Progenitor cell of endocrine pancreas (in vitro differentiated cells): ENCODE results near the gene ALDH1A3. TPM values are rescaled to one million over a fixed set of nuclear protein-coding genes. Genes with fewer than 3 reads are reported as not detected.

Experiments used
- DNase-seq: peaks from one replicate; pipeline ENCODE4 v3.0.0; 2021; ENCODE audit warnings: low spot score; ENCODE audit not compliant: unreplicated experiment
- H3K27ac Mint-ChIP-seq: 2 replicates; pipeline ENCODE4 v1.8.0; 2021; ENCODE audit warnings: mild to moderate bottlenecking, moderate library complexity, mixed read lengths
- H3K27me3 Mint-ChIP-seq: 2 replicates; pipeline ENCODE4 v1.8.0; 2021; ENCODE audit warnings: mixed read lengths
- H3K36me3 Mint-ChIP-seq: 2 replicates; pipeline ENCODE4 v1.8.0; 2022; ENCODE audit warnings: mixed read lengths; ENCODE audit not compliant: insufficient read depth
- H3K4me1 Mint-ChIP-seq: 2 replicates; pipeline ENCODE4 v1.8.0; 2021; ENCODE audit warnings: low read depth, mixed read lengths
- H3K4me3 Mint-ChIP-seq: 2 replicates; pipeline ENCODE4 v1.8.0; 2021; ENCODE audit warnings: low read depth, mild to moderate bottlenecking, moderate library complexity, mixed read lengths
- H3K9me3 Mint-ChIP-seq: 2 replicates; pipeline ENCODE4 v1.8.0; 2021; ENCODE audit warnings: low read depth, mixed read lengths
- CTCF ChIP-seq: fragments of 200-600 bp; sonication (generic); IDR thresholded peaks from one replicate; pipeline ENCODE4 v1.5.0; 2021; ENCODE audit warnings: antibody characterized with exemption, mild to moderate bottlenecking; ENCODE audit not compliant: unreplicated experiment
- total RNA-seq: library from RNA; stranded (reverse); gene quantifications from 2 replicates; pipeline ENCODE4 v1.2.1, GENCODE V29; 2021

Gene ALDH1A3
- total RNA-seq, 1 donor from 2014 or later = 0.41 TPM

- no peaks in the 10 kb centered on the region for H3K36me3 Mint-ChIP-seq
- no peak overlapping the region for H3K4me3 Mint-ChIP-seq
- H3K9me3 Mint-ChIP-seq = no peaks in the 10 kb centered on the region
Observed at GRCh38 chr15:100930306-100930848, 50.7 kb downstream of the ALDH1A3 start.

DNA sequence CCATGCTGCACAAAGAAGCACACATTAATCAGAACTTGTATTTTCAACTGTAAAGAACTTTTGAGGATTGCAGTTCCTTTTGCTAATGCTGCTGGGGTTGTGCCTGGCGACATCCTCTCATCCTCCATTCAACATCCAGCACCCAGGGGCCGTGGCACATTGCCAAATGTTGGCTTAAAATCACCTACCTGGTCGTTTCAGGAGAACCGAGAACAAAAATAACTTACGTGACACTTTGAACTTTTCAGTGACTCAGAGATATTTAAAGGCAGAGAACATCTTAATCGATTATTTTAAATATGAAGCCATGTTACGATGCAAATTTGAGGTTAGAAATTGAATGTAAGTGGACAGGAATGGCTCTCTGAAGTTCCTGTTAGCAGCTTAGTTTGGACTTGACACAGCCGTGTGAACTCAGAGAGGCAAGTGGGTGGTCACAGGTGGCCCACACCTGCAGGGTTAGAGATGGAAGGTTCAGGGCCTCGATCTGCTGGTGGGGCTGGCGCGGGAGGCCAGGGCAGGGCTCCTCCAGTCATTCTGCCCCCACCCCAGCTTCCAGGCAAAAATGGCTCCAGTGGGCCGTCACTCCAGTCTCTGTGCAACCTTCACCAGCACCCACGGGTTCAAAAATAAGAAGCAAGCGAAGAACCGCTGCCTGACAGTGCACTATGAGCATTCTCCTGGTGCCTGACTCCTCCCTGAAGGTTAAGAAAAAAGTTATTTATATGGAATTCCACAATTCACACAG lies 51.7 kb downstream of the ALDH1A3 start:
- H3K4me3 Mint-ChIP-seq = no peak overlapping the region
- no peaks in the 10 kb centered on the region for H3K9me3 Mint-ChIP-seq
- H3K4me1 Mint-ChIP-seq = peaks cover 14% of the 10 kb centered on the region
- no peaks in the 10 kb centered on the region for H3K36me3 Mint-ChIP-seq
- peaks cover 17% of the 10 kb centered on the region for H3K27me3 Mint-ChIP-seq
- no peak for DNase-seq
- no peak overlapping the region for H3K27ac Mint-ChIP-seq
- no peak for TF ChIP-seq CTCF

More at GRCh38 chr15:100930306-100930848, 50.7 kb downstream of the ALDH1A3 start:
- H3K4me1 Mint-ChIP-seq = peaks cover 14% of the 10 kb centered on the region
- no peak for DNase-seq
- H3K27ac Mint-ChIP-seq = no peak overlapping the region
- peaks cover 24% of the 10 kb centered on the region for H3K27me3 Mint-ChIP-seq
- no peak for TF ChIP-seq CTCF

- no peak for TF ChIP-seq CTCF
- no peak for DNase-seq
- no peak overlapping the region for H3K4me3 Mint-ChIP-seq
- peaks cover 14% of the 10 kb centered on the region for H3K4me1 Mint-ChIP-seq
- no peaks in the 10 kb centered on the region for H3K9me3 Mint-ChIP-seq
- H3K36me3 Mint-ChIP-seq = no peaks in the 10 kb centered on the region
- no peak overlapping the region for H3K27ac Mint-ChIP-seq
- H3K27me3 Mint-ChIP-seq = peaks cover 14% of the 10 kb centered on the region
Observed at GRCh38 chr15:100932676-100933348, 53.2 kb downstream of the ALDH1A3 start.

- TF ChIP-seq CTCF = no peak
- peaks cover 11% of the 10 kb centered on the region for H3K27me3 Mint-ChIP-seq
- H3K36me3 Mint-ChIP-seq = no peaks in the 10 kb centered on the region
Observed at GRCh38 chr15:100934166-100934565, 54.5 kb downstream of the ALDH1A3 start.

DNA sequence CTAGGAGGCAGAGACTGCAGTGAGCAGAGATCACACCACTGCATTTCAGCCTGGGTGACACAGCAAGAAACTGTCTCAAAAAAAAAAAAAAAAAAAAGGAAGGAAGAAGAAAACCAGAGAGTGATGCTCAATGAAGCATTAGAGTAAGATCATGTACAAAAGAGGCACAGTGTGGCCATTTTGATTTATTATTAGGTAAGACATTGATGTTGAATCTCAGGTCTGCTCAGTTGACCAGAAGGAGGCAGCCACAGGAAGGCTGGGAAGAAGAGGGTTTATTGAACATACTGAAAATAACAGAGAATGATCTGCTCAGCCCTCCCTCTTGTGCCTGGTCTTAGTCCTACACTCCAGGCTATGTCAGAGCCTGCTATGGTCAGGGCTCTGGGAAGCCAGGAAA lies 55.1 kb downstream of the ALDH1A3 start:
- Mint-ChIP-seq H3K27me3 (peaks cover 11% of the 10 kb centered on the region), H3K4me1 (peaks cover under 1% of the 10 kb centered on the region), H3K9me3 (no peaks in the 10 kb centered on the region), H3K36me3 (no peaks in the 10 kb centered on the region), H3K4me3 (no peak overlapping the region), H3K27ac (no peak overlapping the region)
- no peak for TF ChIP-seq CTCF
- DNase-seq = no peak

More at GRCh38 chr15:100934166-100934565, 54.5 kb downstream of the ALDH1A3 start:
- no peak for DNase-seq
- Mint-ChIP-seq H3K4me1 (peaks cover 6% of the 10 kb centered on the region), H3K27ac (no peak overlapping the region), H3K9me3 (no peaks in the 10 kb centered on the region), H3K4me3 (no peak overlapping the region)
